Astrocyte of the spinal cord (primary cell): ENCODE data around the gene MRPL20.

Source experiments
- DNase-seq: peaks from one replicate; pipeline ENCODE4 v3.0.0; 2011; ENCODE audit warnings: low read depth, low spot score
- H3K4me3 ChIP-seq: 2 replicates; pipeline ENCODE4 v1.5.1; 2011; ENCODE audit warnings: low read depth, mild to moderate bottlenecking, low read length, moderate library complexity
- CTCF ChIP-seq: IDR thresholded peaks from 2 replicates; pipeline ENCODE4 v1.5.1; 2012; ENCODE audit warnings: low read depth, mild to moderate bottlenecking, low read length, inconsistent platforms
- in situ Hi-C: cut with HindIII; loops from 2 replicates; pipeline ENCODE4 v1.10.0; 2017; ENCODE audit warnings: low sequenced_read_pairs

MRPL20 gene

DNA sequence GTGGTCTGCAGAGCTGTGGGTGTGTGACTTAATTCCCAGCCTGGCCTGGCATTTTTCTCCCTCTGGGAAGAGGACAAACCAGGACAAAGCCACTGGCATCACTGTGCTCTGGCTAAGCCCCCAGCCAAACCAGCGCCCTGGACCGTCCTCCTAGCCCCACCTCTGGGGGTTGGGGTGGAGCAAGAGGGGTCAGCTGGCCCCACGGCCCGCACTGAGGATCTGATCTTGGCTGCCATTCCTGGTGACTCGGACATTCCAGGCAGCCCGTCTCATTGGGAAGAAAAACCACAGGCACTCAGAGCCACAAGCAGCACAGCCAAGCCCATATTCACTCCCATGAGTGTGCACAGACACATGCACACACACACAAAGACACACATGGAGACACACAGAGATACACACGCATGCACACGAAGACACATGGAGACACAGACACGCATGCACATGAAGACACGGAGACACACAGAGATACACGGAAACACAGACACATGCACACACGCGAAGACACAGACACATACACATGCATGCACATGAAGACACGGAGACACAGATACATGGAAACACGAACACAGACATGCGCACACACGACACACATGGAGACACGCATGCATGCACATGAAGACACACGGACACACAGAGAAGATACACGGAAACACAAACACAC is 46.5 kb downstream of the MRPL20 start:
- TF ChIP-seq CTCF, result no peak
- DNase-seq, result peak; percentile 92
- in situ Hi-C loops, result no loop called here
- H3K4me3 ChIP-seq, result no peak overlapping the region

- TF ChIP-seq CTCF, result no peak
- in situ Hi-C loops, result no loop called here
- H3K4me3 ChIP-seq, result no peak overlapping the region
- peak; percentile 80 for DNase-seq
Observed at GRCh38 chr1:1359664-1360468, 47.2 kb downstream of the MRPL20 start.

- DNase-seq, result peak; percentile 83
- in situ Hi-C loops, result no loop called here
- TF ChIP-seq CTCF, result no peak
Observed at GRCh38 chr1:1359308-1359663, 47.8 kb downstream of the MRPL20 start.

GRCh38 chr1:1358433-1359271 is 48.4 kb downstream of the MRPL20 start, which contains the start of gene MXRA8:
MXRA8 (minus strand) TSS chr1:1358555; CDS start chr1:1358504, 51 bp downstream.
- TF ChIP-seq CTCF, result no peak
- in situ Hi-C loops, result no loop called here
- DNase-seq, result peak; percentile 87
- peak within 1 kb of the TSS; percentile 77 for H3K4me3 ChIP-seq

More at GRCh38 chr1:1359308-1359663, 47.8 kb downstream of the MRPL20 start:
- no peak overlapping the region for H3K4me3 ChIP-seq

DNA sequence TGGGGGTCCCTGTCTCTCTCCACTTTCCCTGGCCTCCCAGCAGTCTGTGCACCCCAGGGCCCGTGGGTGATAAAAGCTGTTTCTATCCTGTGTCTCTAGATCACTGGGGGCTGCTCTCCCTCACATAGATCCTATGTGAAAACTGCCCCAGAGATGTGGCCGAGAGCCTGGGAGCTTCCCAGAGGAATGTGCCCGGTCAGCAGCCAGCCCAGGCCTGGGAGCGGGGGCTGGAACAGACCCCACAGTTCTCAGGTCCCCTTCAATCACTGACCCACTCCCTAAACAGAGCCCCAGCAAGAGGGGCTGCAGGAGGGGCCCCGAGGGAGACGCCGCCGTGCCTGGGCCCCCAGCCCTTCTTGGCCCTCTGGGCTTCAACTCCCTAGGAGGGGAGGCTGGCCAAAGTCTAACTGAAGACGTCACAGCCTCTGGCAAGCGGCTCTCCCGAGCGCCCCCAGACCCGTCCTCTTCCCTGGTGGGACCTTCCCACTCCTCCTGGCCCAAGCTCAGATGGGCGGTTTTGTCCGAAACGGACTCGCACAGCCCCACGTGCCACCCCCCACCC is 49.1 kb downstream of the MRPL20 start:
- no peak for TF ChIP-seq CTCF
- DNase-seq, result no peak
- peak overlapping the region; percentile 77 for H3K4me3 ChIP-seq
- in situ Hi-C loops, result no loop called here

- H3K4me3 ChIP-seq, result peak overlapping the region; percentile 77
Observed at GRCh38 chr1:1356796-1357401, 50.2 kb downstream of the MRPL20 start.

More at GRCh38 chr1:1356796-1357401, 50.2 kb downstream of the MRPL20 start:
- DNase-seq, result no peak
- in situ Hi-C loops, result no loop called here
- TF ChIP-seq CTCF, result no peak
